ENCODE data around the gene SRPX2.
"Not testable (repeated sequence)": the region's sequence is repeated elsewhere in the genome, so short reads cannot be mapped to it uniquely, and the experiment has no call there.

SRPX2 gene

DNA sequence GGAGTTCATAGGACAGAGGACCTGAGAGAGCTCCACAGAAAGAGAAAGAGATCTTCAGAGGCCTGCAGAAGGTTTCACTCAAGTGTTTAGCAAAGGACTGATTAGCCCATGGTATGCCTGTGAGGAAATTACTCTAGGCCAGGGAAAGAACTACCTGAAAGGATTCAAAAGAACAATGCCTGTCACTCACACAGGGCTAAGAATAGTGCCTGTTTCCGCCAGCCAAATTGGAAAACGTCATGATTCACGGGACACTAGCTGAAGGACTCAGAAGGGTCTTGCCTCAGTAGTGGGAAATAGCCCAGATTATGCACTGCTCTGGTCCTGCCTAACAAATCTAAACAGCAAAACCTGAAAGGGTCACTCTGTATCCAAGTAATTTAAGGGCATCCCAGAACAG, 66.8 kb downstream of the SRPX2 start:
- Mint-ChIP-seq H3K4me3 (no peak overlapping the region), H3K4me1 (no peaks in the 10 kb centered on the region), H3K27ac (no peak overlapping the region), H3K9me3 (no peaks in the 10 kb centered on the region), H3K36me3 (no peaks in the 10 kb centered on the region), H3K27me3 (no peaks in the 10 kb centered on the region)

DNA sequence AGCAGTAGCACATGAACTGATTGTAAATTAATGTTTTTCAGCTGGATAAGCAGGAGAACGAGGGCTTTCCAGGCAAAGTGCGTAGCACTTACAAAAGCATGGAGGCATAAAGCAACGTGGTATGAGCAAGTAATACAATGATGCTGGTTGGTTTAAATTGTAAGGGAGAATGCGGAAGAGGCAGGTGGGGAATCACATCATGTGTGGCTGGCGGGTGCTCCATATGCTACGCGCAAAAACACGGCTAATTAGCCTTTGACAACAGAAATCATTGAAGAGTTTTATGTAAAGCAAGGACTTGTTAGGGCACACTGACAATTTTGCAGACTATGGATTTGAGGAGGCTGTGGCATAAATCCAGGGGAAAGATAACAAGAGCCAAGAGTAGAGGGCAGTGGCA, 73.4 kb downstream of the SRPX2 start:
- H3K36me3 Mint-ChIP-seq: no peaks in the 10 kb centered on the region
- no peaks in the 10 kb centered on the region for H3K27me3 Mint-ChIP-seq
- H3K4me3 Mint-ChIP-seq: no peak overlapping the region
- no peak overlapping the region for H3K27ac Mint-ChIP-seq
- no peaks in the 10 kb centered on the region for H3K9me3 Mint-ChIP-seq
- no peaks in the 10 kb centered on the region for H3K4me1 Mint-ChIP-seq

GRCh38 chrX:100719139-100719538, 75.1 kb downstream of the SRPX2 start:
- H3K4me3 Mint-ChIP-seq: no peak overlapping the region
- no peaks in the 10 kb centered on the region for H3K27me3 Mint-ChIP-seq
- no peaks in the 10 kb centered on the region for H3K9me3 Mint-ChIP-seq
- H3K36me3 Mint-ChIP-seq: no peaks in the 10 kb centered on the region
- no peaks in the 10 kb centered on the region for H3K4me1 Mint-ChIP-seq
- no peak overlapping the region for H3K27ac Mint-ChIP-seq

GRCh38 chrX:100720301-100720700, 76.3 kb downstream of the SRPX2 start:
- H3K4me1 Mint-ChIP-seq: no peaks in the 10 kb centered on the region
- no peaks in the 10 kb centered on the region for H3K9me3 Mint-ChIP-seq
- H3K27me3 Mint-ChIP-seq: peaks cover 2% of the 10 kb centered on the region
- H3K4me3 Mint-ChIP-seq: no peak overlapping the region
- no peak overlapping the region for H3K27ac Mint-ChIP-seq
- no peaks in the 10 kb centered on the region for H3K36me3 Mint-ChIP-seq

DNA sequence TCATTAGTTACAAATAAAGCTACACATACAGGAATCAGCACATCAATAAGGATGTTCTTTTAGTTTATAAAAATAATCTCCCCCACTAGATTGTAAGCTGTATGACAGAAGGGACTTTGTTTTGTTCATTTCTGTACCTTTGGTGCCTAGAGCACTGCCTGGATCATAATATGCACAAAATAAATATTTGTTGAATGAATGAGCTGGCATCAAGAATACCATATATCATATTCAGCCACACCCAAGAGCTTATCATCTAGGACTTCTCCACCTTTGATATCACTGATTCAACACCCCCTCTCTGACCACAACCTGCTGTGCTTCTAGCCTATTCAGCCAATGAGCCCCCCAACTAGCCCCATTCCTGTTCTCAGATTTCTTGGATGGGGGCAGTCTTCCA, 77.3 kb downstream of the SRPX2 start:
- Mint-ChIP-seq H3K27ac (no peak overlapping the region), H3K36me3 (no peaks in the 10 kb centered on the region), H3K27me3 (peaks cover 4% of the 10 kb centered on the region), H3K4me3 (no peak overlapping the region), H3K4me1 (no peaks in the 10 kb centered on the region), H3K9me3 (no peaks in the 10 kb centered on the region)

GRCh38 chrX:100724006-100724405, 80.0 kb downstream of the SRPX2 start:
- H3K27ac Mint-ChIP-seq, H3K9me3 Mint-ChIP-seq, H3K4me3 Mint-ChIP-seq, H3K4me1 Mint-ChIP-seq, H3K36me3 Mint-ChIP-seq: not testable (repeated sequence)
- H3K27me3 Mint-ChIP-seq: peaks cover 11% of the 10 kb centered on the region
